GM21367 (cell line): ENCODE data around the gene ZNF423.
"Not testable (repeated sequence)": the region's sequence is repeated elsewhere in the genome, so short reads cannot be mapped to it uniquely, and the experiment has no call there.

ENCODE experiments used
- ATAC-seq: cut with Tn5 transposase; IDR thresholded peaks from one replicate; pipeline ENCODE4 v1.9.1; 2021; ENCODE audit not compliant: unreplicated experiment

Gene ZNF423

DNA sequence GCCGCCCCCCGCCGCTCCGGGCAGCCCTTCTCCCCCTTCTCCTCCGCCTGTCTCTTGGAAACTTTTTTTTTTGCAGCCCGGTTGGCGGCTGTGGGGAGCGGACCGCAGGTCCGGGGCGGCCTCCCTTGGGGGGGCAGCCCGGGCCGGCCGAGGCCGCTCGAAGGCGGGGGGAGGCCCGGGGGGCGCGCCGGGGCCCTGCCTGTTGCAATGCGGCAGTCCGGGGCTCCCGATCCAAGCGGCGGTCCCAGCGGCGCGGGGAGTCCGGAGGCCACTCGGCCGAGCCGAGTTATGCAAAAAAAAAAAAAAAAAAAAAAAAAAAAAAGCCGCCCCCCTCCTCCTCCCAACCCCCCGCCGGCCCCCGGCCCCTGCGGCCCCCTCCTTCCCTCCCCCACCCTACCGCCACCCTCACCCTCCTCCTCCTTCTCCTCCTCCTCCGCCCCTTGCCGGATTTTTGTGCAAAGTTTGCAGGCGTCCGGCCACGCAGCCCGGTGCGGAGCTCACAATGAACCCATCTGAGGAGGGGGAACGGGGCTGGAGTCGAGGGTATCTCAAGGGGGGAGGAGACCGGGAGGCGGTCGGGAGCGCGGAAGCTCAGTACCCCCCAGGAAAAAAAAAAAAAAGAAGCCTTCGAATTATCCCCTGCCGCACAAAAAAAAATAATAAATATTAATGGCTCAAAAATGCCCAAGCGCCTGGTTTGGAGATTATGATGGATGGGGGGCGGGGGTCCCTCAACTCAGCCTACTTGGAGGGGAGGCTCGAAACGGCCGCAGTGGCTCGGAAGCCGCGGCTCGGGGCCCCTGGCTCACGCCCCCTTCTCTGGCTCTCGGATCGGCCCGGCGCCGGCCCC is at the start of gene ZNF423:
TSS of gene ZNF423 (minus strand) at position 291 of the 850 bp plus-strand sequence. CDS start 338 bp downstream, outside the sequence.
- ATAC-seq: peak; percentile 12

GRCh38 chr16:49904348-49905062 is 48.6 kb upstream of the ZNF423 start:
- no peak for ATAC-seq

DNA sequence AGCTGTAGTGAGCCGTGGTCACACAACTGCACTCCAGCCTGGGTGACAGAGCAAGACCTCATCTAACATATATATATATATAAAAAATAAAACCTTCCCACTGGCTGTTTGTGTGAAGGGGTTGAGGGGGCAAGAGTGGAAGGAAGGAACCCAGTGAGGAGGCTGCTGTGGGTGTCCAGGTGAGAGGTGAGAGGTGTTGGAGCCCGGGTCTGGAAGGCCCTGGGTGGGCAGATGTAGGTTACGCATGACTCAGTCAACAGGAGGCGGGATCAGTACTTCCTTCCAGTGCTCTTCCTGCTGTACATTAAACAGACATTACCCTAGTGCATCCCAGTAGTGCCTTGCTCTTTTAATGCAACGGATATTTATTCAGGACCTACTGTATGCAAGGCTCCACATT is 47.0 kb upstream of the ZNF423 start:
- no peak for ATAC-seq

DNA sequence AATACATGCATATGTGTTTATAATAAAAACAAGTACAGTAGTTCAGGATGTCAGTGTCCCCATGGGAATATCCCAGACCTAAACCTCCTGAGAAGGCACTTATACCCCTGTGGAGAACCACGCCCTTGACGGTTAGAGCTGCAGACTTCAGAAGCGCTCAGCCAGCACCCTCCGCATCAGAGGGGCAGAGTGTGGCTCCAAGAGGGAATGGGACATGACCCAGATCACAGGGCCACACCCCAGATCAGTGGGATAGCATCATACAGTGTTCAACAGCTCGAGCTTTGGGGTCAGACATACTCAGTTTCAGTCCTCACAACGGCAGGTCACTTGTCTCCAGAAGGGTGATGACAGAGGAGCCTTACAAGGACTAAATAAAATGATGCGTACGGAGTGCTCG is 45.8 kb upstream of the ZNF423 start:
- no peak for ATAC-seq

DNA sequence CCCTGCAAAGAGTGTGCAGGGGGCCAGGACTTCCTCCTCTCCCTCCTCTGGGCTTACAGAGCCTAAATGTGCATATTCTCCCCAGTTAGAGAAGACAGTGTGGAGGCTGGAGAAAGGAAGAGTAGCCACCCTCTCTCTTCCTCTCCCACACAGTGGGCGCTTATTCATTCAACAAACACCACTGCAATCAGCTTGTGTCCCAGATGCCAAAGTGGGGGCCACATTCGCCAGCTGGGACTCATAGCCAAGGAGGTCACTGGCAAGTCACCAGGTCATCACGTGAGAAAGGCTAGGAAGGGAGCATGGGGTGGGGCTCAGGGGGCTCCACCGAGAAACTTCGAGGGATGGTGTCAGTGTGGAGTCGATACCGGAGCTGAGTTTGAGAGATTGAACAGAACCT is 45.0 kb upstream of the ZNF423 start:
- ATAC-seq: no peak

- ATAC-seq: no peak
Measured at GRCh38 chr16:49899991-49900695, 44.2 kb upstream of the ZNF423 start.

DNA sequence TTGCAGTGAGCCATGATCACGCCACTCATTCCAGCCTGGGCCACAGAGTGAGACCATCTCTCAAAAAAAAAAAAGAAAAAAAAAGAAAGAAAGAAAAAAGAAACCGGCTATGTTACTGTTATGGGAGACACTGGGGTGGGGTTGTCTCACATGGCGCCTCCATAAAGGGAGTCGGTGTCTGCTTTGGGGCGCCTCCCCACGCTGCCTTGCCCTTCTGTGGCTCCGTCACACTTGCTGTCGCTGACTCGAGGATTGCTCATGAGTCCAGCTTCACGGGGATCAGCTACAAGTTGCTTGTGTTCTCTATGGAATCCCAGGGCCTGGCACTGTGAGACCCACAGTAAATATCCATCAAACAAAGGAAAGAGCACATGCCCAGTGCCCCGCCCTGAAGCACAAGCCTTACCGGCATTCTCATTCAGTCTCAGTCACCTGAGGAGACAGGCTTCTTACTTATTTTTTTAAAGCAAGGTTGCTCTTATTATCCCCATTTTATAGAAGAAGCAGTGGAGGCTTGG is 40.6 kb upstream of the ZNF423 start:
- ATAC-seq: no peak

DNA sequence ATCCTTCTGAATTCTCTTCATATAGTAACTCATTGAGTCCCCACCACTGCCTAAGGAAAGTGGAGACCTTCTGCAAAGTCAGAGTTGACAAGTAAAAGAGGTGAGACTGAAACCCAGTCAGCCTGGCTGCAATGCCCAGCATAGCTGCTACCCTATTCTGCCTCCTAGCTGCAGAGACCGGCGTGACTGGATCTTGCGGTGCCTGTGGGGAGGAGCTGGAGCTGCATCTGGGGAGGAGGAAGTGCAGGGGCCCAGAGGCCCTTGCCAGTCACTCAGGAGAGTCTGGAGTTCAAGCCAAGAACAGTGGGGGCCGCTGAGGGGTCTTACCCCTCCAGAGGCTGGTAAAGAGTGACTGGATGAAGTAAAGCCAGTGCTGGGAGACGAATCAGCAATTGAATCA is 35.0 kb upstream of the ZNF423 start:
- ATAC-seq: no peak

DNA sequence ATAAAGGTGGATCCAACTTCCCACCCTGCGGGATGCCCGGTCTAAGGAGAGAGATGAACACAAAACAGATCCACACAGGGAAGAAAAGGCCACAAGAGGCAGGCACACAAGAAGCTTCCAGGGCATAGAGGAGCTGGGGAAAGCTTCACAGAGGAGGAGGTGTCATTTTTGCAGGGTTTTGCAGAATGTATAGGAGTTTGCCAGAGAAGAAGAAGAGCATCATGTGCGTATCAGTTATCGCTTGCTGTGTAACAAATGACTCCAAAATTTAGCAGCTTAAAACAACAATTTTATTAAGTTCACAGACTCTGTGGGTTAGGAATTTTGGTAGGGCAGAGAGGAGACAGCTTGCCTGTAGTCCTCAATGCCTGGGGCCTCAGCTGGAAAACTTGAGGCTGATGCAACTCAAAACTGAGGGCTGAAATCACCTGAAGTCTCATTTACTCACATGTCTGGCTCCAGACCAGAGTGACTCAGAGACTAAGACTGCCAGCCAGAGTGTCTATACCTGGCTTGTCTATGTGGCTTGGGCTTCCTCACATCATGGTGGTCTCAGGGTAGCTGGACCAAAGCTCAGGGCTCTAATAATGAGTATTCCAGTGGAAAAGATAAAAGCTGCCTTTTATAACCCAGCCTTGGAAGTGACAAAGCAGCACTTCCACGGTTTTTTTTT is 33.9 kb upstream of the ZNF423 start:
- ATAC-seq: no peak

- no peak for ATAC-seq
Measured at GRCh38 chr16:49886554-49887094, 30.7 kb upstream of the ZNF423 start.

DNA sequence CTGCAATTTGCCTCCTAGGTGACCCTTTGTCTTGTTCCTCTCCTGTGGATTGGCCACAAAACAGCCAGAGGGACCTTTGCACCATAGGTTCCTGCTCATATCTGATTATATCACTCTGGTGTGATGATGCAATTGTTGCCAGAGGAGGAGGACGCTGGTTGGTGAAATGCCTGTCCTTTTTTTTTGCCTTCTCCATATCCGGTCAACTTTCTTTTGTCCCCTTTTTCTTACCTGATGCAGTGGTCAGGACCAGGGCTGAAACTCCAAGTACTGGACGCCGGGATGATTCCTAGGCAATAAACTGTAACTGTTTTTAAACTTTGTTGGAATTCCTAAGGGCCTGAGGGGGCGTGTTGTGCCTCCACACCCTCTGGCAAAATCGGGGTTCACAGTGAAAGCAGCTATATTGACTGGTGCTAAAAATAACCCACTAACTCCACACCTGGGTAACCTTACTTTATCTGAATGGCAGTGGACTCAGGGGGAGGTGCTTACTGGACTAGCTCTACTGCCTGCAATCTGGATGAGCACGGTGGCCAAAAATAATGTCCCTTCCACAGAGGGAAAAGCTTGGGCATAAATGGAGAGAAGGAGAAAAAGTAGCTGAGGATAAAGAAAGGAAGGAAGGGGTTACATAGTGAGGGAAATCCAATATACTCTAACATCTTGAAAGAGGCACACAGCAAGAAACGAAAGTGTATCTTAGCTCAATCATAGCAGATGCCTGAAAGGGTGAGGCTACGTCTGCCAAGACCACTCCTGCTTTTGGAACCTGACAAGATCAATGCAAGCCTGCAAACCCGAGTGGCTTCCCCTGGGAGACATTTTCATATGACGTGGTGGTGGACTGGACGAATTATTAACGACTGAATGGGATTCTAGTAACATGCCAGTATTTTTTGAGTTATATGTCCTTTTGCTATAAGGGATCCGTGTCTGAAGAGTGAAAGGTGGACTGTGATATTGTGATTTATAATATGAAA is 28.4 kb upstream of the ZNF423 start:
- ATAC-seq: no peak

DNA sequence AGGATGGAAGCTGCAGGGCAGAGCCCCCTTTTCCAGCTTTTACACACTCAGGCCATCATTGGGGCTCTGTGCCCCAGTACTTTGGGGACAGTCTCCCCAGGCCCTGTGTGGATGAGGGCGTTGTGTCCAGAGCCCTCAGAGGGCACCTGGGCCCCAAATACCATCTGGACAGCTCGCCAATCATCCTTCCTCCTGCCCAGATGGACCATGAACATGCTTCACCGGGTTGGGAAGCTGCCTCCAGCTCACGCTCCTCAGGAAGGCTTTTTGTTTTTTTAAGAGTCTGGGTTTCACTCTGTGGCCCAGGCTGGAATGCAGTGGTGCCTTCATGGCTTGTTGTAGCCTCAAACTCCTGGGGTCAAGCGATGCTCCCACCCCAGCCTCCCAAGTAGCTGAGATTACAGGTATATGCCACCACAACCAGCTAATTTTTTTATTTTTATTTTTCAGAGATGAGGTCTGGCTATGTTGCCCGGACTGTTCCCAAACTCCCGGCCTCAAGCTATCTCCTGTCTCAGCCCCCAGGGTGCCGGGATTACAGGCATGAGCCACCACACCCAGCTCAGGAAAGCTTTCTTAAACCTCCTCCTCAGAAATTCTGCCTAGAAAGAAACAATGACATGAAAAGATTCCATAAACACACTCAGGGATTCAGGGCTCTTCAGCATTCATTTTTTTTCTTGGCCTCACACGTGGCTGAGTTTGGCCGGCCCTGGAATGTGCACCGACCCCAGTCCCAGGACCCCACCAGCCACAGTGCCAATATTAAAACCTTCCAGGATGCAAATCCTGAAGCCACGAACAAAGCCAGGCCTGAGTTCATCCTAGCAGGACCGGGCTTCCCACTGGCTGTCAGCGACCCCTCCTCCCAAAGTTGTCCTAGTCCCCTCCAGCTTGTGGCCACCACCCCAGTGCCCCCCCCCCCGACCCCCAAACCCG is 27.4 kb upstream of the ZNF423 start:
- no peak for ATAC-seq

DNA sequence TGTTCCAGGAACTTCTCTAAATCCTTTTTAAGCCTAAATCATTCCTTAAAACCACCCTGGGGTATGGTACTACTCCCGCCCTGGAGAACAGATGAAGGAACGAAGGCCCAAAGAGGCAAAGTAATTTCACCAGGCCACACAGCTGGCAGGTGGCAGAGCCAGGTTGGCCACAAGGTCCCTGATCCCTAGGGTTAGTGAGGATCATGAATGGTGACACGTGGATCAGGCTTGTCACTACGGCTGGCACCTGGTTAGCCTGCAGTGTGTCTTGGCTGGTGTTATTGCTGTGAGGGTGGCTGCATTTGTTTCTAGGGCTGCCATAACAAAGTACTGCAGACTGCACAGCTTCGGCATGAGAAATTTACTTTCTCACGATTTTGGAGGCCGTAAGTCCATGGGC is 26.0 kb upstream of the ZNF423 start:
- ATAC-seq: no peak

- not testable (repeated sequence) for ATAC-seq
Measured at GRCh38 chr16:49878540-49878939, 22.6 kb upstream of the ZNF423 start.

DNA sequence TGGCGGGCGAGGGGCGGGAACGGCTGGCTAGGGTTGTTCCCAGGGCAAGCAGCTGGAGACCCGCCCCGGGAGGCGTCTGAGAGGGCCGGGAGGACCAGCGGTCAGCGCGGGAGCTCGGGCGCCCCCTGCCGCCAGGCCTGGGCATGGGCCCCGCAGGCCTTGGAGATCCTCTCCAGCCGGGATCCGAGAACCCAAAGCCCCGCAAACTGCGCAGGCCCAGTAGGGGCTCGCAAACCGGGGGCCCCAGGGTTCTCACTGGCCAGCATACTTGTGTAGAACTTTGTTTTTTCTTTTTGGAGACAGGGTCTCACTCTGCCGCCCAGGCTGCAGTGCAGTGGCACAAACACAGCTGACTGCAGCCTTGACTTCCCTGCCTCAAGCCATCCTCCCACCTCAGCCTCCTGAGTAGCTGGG is 20.8 kb upstream of the ZNF423 start:
- no peak for ATAC-seq

- ATAC-seq: no peak
Measured at GRCh38 chr16:49875806-49876715, 20.1 kb upstream of the ZNF423 start.

GRCh38 chr16:49874613-49875237 is 18.8 kb upstream of the ZNF423 start:
- no peak for ATAC-seq
